Stimulated activated CD8-positive, alpha-beta memory T cell treated with anti-CD3 and anti-CD28 coated beads, Interleukin-12 subunit alpha, Interleukin-12 subunit beta, amount 100 ng/mL, for 24 hours (primary cell): ENCODE data around the gene STMN3.

ENCODE experiments used
- DNase-seq: peaks from one replicate; pipeline ENCODE4 v3.0.0-alpha.2; 2020; ENCODE audit errors: extremely low read depth

Gene STMN3

GRCh38 chr20:63653041-63653973 is at the start of gene STMN3:
Gene STMN3 (minus strand): TSS chr20:63653424. CDS start chr20:63653345, 79 bp downstream.
- no peak for DNase-seq

GRCh38 chr20:63702036-63702665 is 48.9 kb upstream of the STMN3 start:
- no peak for DNase-seq

- no peak for DNase-seq
These were observed 48.3 kb upstream of the STMN3 start for GRCh38 chr20:63701329-63702035.

- DNase-seq = no peak
These were observed 47.8 kb upstream of the STMN3 start for GRCh38 chr20:63701051-63701328.

GRCh38 chr20:63700199-63701050 is 47.2 kb upstream of the STMN3 start:
- DNase-seq = no peak

- DNase-seq = no peak
These were observed 46.4 kb upstream of the STMN3 start for GRCh38 chr20:63699466-63700198.

- DNase-seq = no peak
These were observed 45.7 kb upstream of the STMN3 start for GRCh38 chr20:63698739-63699465.

- no peak for DNase-seq
These were observed 44.8 kb upstream of the STMN3 start for GRCh38 chr20:63697868-63698545.

GRCh38 chr20:63697357-63697867 is 44.2 kb upstream of the STMN3 start:
- DNase-seq = no peak

- no peak for DNase-seq
These were observed 43.6 kb upstream of the STMN3 start, which contains the start of gene TNFRSF6B for GRCh38 chr20:63696628-63697356. Gene TNFRSF6B (plus strand): TSS chr20:63696652. CDS start chr20:63696768, 116 bp downstream.

- DNase-seq = no peak
These were observed 43.0 kb upstream of the STMN3 start for GRCh38 chr20:63696306-63696627.

- no peak for DNase-seq
These were observed 42.4 kb upstream of the STMN3 start for GRCh38 chr20:63695424-63696305.

- no peak for DNase-seq
These were observed 41.6 kb upstream of the STMN3 start for GRCh38 chr20:63694584-63695423.

- DNase-seq = no peak
These were observed 40.7 kb upstream of the STMN3 start for GRCh38 chr20:63693733-63694583.

- no peak for DNase-seq
These were observed 40.0 kb upstream of the STMN3 start for GRCh38 chr20:63693083-63693732.
